ENCODE data around the gene ADAMTS2. TPM values are rescaled to one million over a fixed set of nuclear protein-coding genes. Genes with fewer than 3 reads are reported as not detected.

The ADAMTS2 gene
- total RNA-seq, 1 experiment from 2014 or later, result not detected

DNA sequence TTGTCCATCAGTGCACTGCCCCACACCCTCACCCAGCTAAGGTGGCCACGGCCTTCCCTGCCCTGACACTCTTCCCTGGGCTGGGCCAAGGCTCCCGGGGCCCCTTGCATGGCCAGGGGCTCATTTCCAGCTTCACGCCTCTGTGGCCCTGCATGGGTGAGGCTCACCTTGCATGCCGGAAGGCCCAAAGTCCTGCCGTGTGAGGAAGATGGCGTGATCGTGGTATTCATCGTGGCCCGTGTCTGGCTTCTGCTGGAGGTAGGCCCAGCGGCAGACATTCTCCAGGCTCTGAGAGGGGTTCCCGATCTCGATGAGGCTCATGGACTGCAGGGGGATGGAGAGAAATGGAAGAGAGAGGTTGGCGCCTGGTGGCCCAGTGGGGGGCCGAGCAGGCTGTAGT is 186.7 kb downstream of the ADAMTS2 start:
- H3K27me3 ChIP-seq, result no peaks in the 10 kb centered on the region
- no peaks in the 10 kb centered on the region for H3K36me3 ChIP-seq
- no peak for DNase-seq
- H3K4me3 ChIP-seq, result no peak overlapping the region
- H3K4me1 ChIP-seq, result no peaks in the 10 kb centered on the region
- no peaks in the 10 kb centered on the region for H3K9me3 ChIP-seq (replicated peaks)
- no peak overlapping the region for H3K27ac ChIP-seq

DNA sequence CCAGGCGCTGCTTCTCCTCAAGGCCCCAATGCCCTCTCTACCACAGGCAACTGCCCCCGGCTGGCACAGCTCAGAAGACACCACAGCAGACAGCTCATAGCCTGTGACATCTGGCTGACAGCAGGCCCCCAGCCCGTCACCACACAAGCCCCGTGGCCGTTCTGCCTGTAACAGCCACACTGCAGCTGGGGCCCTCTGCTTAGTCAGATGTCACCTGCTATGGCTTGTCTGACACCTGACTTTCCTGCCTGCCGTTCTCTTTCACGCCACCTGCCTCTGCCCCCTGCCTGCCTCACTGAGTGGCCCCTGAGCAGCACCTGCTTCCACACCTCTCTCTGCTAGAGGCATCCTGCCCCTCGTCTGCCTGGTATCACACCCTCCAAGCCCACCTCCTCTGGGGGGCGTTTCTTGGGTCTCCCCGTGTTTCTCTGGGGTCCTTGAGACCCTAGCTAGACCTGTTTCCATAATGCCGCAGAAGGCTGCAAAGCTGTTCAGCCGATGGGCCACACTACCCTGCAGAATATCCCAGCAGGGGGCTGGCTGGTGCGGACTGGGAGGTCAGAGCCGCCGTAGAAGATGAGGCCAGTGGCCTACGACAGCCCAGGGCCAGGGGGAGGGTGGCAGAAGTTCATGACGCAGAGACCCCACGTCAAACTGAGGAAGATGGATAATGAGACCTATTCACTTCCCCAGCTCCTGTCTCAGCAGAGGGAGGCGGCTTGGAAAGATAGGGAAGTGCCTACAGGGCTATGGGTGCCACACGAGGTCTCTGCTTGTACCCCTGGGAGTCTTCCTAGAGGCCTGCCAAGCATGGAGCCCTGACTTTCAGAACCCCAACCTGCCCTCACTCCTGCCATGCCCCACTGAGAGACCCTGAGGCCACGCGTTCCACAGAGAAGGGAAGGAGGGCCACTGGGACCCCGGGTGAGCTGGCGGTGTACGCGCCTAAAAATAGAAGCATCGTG is 190.0 kb downstream of the ADAMTS2 start:
- no peaks in the 10 kb centered on the region for H3K27me3 ChIP-seq
- H3K36me3 ChIP-seq, result no peaks in the 10 kb centered on the region
- no peaks in the 10 kb centered on the region for H3K4me1 ChIP-seq
- DNase-seq, result no peak
- H3K4me3 ChIP-seq, result no peak overlapping the region
- H3K9me3 ChIP-seq (replicated peaks), result no peaks in the 10 kb centered on the region
- H3K27ac ChIP-seq, result no peak overlapping the region

DNA sequence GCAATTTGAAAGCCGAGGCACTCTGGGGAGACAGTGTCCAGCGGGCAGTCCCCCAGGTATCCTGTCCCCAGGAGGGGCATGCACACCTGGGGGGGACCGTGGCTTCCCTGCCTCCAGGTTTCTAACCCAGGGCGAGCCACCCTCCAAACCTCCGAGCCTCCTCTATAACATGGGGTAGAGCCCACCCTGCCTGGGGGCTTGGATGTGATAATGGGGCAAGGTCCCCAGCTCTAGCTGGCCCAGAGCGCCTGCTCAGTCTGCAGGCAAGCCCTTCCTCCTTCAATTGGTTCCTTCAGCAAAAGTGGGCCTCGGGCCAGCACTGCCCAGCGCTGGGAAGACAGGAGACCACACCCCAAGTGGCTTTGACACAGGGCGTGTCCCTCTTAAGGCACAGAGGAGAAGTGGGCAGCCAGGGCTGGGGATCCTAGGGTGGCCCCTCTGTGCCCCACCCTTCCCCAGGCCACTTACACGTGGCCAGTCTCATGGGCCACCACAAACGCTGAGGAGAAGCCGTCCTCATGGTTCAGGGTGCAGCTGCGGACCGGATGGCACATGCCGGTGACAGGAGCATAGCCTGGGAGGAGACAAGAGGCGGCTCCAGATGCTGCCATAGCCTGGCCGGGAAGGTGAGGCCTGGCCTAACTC is 190.8 kb downstream of the ADAMTS2 start:
- H3K4me3 ChIP-seq, result no peak overlapping the region
- no peak overlapping the region for H3K27ac ChIP-seq
- H3K4me1 ChIP-seq, result no peaks in the 10 kb centered on the region
- no peaks in the 10 kb centered on the region for H3K36me3 ChIP-seq
- H3K27me3 ChIP-seq, result no peaks in the 10 kb centered on the region
- no peaks in the 10 kb centered on the region for H3K9me3 ChIP-seq (replicated peaks)
- no peak for DNase-seq

DNA sequence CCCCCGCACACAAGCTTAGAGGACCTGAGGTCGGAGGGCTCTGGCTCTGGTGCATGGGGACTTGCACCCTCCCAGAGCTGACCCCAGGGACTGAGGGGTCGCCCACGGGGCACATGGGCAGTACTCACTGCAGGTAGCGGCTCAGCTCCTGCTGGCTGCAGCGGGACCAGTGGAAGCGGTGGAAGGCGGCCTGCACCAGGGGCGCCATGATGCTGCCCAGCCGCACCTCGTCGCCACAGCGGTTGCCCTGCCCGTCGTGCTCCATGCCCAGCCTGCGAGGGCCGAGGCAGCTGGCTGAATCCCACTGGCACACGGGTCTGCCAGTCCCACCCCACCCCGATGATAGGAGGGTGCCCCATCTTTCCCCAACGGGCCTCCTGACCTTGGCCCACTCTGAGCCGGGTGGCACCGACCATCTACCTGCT is 191.3 kb downstream of the ADAMTS2 start:
- Histone ChIP-seq H3K36me3 (no peaks in the 10 kb centered on the region), H3K4me1 (no peaks in the 10 kb centered on the region), H3K9me3 (replicated peaks) (no peaks in the 10 kb centered on the region), H3K27me3 (no peaks in the 10 kb centered on the region), H3K27ac (no peak overlapping the region), H3K4me3 (no peak overlapping the region)
- DNase-seq, result no peak

DNA sequence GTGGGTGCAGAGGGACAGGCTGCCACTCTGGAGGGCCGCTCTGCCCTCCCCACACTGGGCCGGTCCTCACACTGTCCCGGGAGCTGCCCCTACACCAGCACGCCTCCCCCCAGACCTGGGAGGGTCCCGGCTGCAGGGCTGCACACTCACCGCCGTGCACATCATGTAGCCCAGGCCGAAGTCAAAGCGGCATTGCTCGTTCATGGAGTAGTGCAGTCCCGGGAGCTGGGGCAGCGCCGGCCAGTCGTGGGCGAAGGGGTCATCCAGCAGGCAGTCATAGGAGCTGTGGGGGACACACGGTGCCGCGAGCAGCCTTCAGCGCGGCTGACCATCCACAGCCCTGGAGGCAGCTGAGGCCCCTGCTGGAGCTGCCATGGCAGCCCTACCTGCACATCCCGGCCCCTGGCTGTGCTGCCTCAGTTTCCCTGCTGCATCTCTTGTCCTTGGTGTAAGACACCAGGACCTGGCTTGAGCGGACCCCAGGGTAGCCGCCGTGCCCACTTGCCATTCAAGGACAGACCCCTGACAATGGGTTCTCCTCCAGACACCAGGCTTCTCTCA is 191.8 kb downstream of the ADAMTS2 start:
- no peak for DNase-seq
- no peaks in the 10 kb centered on the region for H3K36me3 ChIP-seq
- no peaks in the 10 kb centered on the region for H3K4me1 ChIP-seq
- no peaks in the 10 kb centered on the region for H3K27me3 ChIP-seq
- H3K27ac ChIP-seq, result no peak overlapping the region
- H3K9me3 ChIP-seq (replicated peaks), result no peaks in the 10 kb centered on the region
- H3K4me3 ChIP-seq, result no peak overlapping the region

DNA sequence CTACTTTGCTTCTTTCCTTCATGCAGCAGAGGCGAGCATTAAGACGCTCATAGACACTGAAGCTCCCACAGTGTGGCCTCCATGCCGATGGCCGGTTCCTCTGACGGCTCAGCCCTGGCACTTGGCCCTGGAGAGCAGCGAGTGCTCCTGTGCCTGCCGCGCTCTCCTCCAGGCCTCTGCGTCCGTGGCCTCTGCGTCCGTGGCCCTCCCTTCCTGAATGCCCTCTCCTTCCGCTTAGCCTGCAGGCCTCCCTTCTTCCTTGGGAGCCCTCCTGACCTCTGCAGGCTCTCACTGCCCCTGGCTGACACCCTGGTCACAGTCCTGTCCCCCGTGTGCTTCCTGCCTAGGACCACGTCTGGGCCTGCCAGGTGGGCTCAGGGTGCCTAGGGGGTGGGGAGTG is 192.3 kb downstream of the ADAMTS2 start:
- Histone ChIP-seq H3K36me3 (no peaks in the 10 kb centered on the region), H3K9me3 (replicated peaks) (no peaks in the 10 kb centered on the region), H3K27ac (no peak overlapping the region), H3K4me1 (no peaks in the 10 kb centered on the region), H3K4me3 (no peak overlapping the region), H3K27me3 (no peaks in the 10 kb centered on the region)
- no peak for DNase-seq

DNA sequence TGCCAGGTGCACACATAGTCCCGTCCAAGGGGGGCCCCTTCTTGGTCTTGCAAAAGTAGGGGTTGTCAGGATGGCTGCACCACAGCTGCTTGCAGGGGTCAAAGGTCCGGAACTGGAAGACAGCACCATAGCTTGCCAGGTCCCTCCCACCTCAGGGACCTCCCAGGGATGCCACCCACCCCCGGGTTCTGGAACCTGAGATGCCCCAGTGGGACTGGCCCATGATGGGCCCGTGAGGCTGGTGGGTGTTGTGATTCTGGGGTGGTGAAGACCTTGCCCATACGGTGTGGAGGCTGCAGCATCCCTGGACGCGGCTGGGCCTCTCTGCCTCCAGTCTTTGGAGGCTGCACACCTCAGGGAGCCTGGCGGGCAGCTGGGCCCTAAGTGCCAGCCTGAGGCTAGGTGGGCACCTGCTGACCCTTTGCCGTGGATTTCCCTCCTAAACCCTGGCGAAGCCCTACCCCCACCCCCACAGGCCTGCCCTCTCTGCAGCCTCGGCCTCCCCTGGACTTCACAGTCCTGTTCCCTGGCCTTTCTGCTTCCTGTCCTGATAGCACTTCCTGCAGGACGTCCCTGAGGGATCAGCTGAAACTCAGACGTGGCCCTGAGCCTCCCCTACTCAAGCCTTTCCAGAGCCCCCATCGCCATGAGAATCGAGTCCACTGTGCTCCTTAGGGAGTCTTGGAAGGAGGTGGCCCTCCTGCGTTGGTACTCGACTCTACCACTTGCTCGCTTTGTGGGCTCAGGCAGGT is 192.9 kb downstream of the ADAMTS2 start:
- DNase-seq, result no peak
- Histone ChIP-seq H3K27ac (no peak overlapping the region), H3K4me3 (no peak overlapping the region), H3K4me1 (no peaks in the 10 kb centered on the region), H3K27me3 (no peaks in the 10 kb centered on the region), H3K9me3 (replicated peaks) (no peaks in the 10 kb centered on the region), H3K36me3 (no peaks in the 10 kb centered on the region)

DNA sequence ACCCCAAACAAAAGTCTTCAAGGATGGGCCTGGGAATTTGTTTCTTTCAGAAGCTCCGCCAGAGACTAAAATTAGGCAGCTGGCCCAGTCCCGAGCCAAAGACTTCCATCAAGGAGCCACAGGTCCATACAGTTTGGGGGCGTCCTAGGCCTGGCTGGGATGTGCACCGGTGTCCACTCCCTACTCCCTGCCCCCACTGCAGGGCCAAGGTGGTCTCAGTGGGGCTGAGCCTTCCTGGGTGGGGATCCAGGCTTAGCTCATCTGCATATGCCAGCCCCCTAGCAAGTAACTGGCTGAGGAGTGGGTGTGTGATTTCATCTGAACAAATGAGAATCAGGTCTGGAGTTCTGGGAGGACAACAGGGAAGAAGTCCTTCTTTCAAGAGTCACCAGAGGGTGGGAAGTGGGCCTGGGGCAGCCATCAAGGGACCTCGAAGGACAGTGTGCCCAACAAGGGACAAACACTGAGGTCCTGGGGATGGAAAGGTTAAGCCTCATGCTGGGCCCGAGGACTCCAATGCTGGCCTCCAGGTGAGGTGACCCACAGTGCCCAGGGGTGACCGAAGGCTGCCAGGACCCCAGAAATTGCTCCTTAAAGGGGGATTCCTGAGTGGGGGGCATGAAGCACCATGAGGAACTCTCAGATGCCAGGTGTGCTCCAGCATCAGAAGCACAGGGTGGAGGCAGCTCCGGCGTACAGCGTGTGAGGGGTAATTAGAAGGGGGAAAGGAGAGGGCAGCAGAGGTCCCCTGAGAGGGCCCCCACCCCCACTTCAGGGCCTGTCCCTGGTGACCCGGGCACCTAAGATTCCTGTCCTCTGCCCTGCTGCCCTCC is 193.8 kb downstream of the ADAMTS2 start:
- H3K4me3 ChIP-seq, result no peak overlapping the region
- no peak overlapping the region for H3K27ac ChIP-seq
- H3K27me3 ChIP-seq, result 0 out of 2 replicates have a peak, but pooled peaks cover 3% of the 10 kb centered on the region
- DNase-seq, result no peak
- H3K36me3 ChIP-seq, result no peaks in the 10 kb centered on the region
- no peaks in the 10 kb centered on the region for H3K9me3 ChIP-seq (replicated peaks)
- H3K4me1 ChIP-seq, result no peaks in the 10 kb centered on the region

DNA sequence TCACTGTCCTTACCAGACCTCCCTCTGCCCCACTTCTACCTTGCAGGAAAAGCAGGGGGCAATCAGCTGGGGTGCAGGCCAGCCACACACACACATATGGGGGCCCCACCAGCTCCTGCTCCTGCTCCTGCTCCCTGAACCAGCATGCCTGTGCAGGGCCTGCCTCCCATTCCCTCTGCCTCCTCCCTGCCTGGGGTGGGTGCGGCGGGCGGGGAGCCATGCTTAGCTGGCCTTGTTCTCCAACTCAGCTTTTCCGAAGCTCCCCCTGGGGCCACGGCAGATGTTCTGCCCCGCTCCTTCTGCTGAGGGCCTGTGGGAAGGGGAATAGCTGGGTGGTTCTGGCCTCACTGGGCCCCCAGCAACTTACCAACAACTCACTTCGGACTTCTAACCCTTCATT is 195.2 kb downstream of the ADAMTS2 start:
- Histone ChIP-seq H3K4me1 (no peaks in the 10 kb centered on the region), H3K27ac (no peak overlapping the region), H3K9me3 (replicated peaks) (no peaks in the 10 kb centered on the region), H3K27me3 (0 out of 2 replicates have a peak, but pooled peaks cover 3% of the 10 kb centered on the region), H3K36me3 (no peaks in the 10 kb centered on the region), H3K4me3 (no peak overlapping the region)
- no peak for DNase-seq

DNA sequence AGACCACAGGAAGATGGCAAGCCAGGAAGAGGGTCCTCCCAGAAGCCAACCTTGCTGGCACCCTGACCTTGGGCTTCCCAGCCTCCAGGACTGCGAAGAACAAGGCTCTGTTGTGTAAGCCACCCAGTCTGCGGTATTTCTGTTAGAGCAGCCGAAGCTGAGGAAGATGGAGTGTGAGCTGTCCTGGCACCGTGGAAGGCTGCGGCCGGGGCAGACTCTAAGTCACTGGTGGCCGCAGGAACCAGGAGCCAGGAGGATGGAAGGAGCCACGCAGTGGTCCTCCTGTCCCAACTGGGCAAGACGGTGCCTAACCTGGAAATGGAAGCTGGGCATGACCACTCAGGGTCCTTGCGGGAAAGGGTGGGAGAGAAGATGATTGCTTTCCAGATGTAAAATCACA is 196.0 kb downstream of the ADAMTS2 start:
- Histone ChIP-seq H3K36me3 (no peaks in the 10 kb centered on the region), H3K27ac (no peak overlapping the region), H3K9me3 (replicated peaks) (no peaks in the 10 kb centered on the region), H3K27me3 (0 out of 2 replicates have a peak, but pooled peaks cover 3% of the 10 kb centered on the region), H3K4me1 (no peaks in the 10 kb centered on the region), H3K4me3 (no peak overlapping the region)
- DNase-seq, result no peak

DNA sequence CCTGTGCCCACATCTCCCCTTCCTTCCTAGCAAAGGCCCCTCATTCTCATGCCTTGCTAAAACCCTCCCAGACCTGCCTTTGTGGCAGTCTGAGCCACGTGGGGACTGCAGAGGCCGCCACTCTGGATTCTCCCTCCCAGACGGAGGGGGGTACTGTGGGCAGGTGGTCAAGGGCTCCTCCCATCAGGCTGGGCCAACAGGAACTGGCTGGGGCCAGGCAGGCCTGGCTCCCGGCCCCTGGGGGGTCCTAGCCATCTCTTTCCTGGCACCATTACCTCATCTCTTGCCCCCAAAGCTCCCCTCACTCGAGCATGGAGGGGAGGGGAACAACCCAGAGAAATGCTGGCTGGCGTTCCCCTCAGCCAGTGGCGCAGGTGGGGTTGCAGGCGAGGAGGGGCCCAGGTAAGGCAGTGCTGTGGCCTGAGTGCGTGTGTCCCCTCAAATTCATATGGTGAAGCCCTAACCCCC is 196.5 kb downstream of the ADAMTS2 start:
- Histone ChIP-seq H3K27me3 (0 out of 2 replicates have a peak, but pooled peaks cover 3% of the 10 kb centered on the region), H3K9me3 (replicated peaks) (no peaks in the 10 kb centered on the region), H3K4me1 (no peaks in the 10 kb centered on the region), H3K27ac (no peak overlapping the region), H3K36me3 (no peaks in the 10 kb centered on the region), H3K4me3 (no peak overlapping the region)
- DNase-seq, result no peak

DNA sequence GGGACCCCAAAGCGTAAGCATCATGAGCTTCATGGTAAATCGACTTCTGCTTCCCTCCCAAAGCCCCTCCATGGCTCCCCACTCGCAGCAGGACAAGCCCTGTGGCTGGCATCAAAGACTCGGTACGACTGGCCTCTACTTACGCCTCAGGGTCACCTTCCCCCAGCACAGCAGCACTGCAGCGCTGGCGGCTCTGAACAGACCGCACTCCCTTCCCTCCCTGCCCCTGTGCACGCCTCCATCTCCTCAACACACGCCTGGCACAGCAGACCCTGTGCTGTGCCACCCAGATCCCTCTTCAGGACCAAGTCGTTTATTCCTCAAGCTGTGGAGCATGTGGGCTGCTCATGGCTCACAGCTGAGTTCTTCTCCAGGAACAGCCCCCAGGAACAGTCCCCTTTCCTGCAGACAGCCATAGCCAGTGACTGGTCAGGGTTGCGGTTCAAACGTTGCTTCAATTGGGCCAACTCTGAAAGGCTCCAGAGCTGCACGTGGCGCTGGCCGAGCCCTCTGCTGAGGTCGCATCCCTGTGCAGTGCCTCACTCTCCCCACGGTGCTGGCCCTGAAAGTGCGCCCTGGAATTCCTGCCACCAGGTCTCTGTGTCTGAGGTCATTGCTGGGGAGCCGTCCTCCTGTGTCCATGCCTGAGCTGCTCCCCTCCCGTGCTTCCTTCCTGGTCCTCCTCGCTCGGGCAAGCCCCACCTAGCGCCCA is 197.1 kb downstream of the ADAMTS2 start:
- 0 out of 2 replicates have a peak, but pooled peaks cover 3% of the 10 kb centered on the region for H3K27me3 ChIP-seq
- DNase-seq, result no peak
- no peak overlapping the region for H3K27ac ChIP-seq
- no peak overlapping the region for H3K4me3 ChIP-seq
- no peaks in the 10 kb centered on the region for H3K36me3 ChIP-seq
- no peaks in the 10 kb centered on the region for H3K9me3 ChIP-seq (replicated peaks)
- no peaks in the 10 kb centered on the region for H3K4me1 ChIP-seq

DNA sequence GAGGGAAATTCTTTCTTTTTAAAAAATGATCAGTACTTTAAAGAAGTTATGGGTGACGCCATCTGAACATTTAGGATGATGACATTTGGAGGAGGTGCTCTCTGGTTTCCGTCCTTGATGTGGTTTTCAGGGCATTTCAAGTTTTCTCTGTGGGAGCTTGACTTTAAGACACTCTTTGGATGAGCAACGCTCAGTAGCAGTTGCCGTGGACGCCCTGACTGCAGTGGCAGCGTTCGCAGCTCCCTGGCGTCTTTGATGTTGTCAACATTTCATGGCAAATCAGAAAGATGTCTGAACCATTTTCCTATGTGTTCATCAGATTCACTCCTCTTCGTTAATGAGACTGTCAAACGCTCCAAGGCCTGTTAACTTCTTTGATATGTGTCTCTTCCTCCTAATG is 199.0 kb downstream of the ADAMTS2 start:
- Histone ChIP-seq H3K4me3 (no peak overlapping the region), H3K27me3 (0 out of 2 replicates have a peak, but pooled peaks cover 3% of the 10 kb centered on the region), H3K27ac (no peak overlapping the region), H3K9me3 (replicated peaks) (no peaks in the 10 kb centered on the region), H3K36me3 (no peaks in the 10 kb centered on the region), H3K4me1 (no peaks in the 10 kb centered on the region)
- no peak for DNase-seq
